ENCODE measurements around the gene INTS3. TPM values are rescaled to one million over a fixed set of nuclear protein-coding genes. Genes with fewer than 3 reads are reported as not detected.

INTS3 gene
- total RNA-seq, 1 experiment from 2014 or later, result 18.6 TPM

GRCh38 chr1:153794624-153795329 is 66.9 kb downstream of the INTS3 start:
- no peak for DNase-seq (ENCODE audit: low spot score)

- DNase-seq (ENCODE audit: low spot score), result no peak
Observed at GRCh38 chr1:153795330-153795837, 67.5 kb downstream of the INTS3 start.

GRCh38 chr1:153795934-153796785 is 68.3 kb downstream of the INTS3 start:
- DNase-seq (ENCODE audit: low spot score), result no peak

GRCh38 chr1:153796786-153797659 is 69.2 kb downstream of the INTS3 start:
- peak; percentile 45 for DNase-seq (ENCODE audit: low spot score)

- DNase-seq (ENCODE audit: low spot score), result no peak
Observed at GRCh38 chr1:153798468-153798780, 70.6 kb downstream of the INTS3 start.

GRCh38 chr1:153799016-153799415 is 71.2 kb downstream of the INTS3 start:
- DNase-seq (ENCODE audit: low spot score), result no peak

- peak; percentile 4 for DNase-seq (ENCODE audit: low spot score)
Observed at GRCh38 chr1:153799566-153800465, 72.0 kb downstream of the INTS3 start.

GRCh38 chr1:153800516-153800915 is 72.7 kb downstream of the INTS3 start:
- no peak for DNase-seq (ENCODE audit: low spot score)

GRCh38 chr1:153801028-153801625 is 73.3 kb downstream of the INTS3 start:
- no peak for DNase-seq (ENCODE audit: low spot score)

- no peak for DNase-seq (ENCODE audit: low spot score)
Observed at GRCh38 chr1:153801786-153802697, 74.2 kb downstream of the INTS3 start.

GRCh38 chr1:153803470-153804056 is 75.7 kb downstream of the INTS3 start:
- DNase-seq (ENCODE audit: low spot score), result no peak

GRCh38 chr1:153804112-153804511 is 76.3 kb downstream of the INTS3 start:
- DNase-seq (ENCODE audit: low spot score), result no peak

GRCh38 chr1:153805042-153805745 is 77.3 kb downstream of the INTS3 start:
- peak; percentile 77 for DNase-seq (ENCODE audit: low spot score)

- DNase-seq (ENCODE audit: low spot score), result no peak
Observed at GRCh38 chr1:153805886-153806719, 78.3 kb downstream of the INTS3 start.

DNA sequence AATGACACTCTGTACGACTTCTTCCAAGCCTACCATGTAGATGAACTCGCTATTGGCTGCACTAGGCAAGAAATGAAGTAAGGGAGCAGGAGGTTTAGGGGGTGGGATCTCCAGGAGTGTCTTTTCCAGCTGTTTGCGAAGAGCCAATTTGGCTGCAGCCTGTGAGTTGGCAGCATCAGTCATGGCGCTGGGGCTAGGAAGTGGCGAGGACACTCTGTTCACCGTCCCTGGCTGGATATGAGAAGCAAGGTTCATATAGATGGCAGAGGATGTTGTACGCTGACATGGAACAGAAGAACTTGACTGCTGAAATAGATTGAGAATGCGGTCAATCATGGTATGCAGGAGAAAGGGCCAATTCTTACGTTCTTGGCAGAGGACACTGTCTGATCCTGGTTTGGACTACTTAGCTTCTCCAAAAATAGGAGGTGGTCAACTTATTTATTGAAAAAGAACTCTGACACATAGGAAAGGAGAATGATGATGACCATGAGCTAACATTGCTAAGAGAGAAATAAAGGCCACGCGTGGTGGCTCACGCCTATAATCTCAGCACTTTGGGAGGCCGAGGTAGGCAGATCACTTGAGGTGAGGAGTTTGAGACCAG is 88.5 kb downstream of the INTS3 start:
- DNase-seq (ENCODE audit: low spot score), result no peak

GRCh38 chr1:153818876-153819275 is 91.0 kb downstream of the INTS3 start:
- DNase-seq (ENCODE audit: low spot score), result no peak
